Urothelium cell line (cell line): ENCODE data around the gene FASTK.
A peak's percentile ranks its signal among the peaks of the same experiment; 100 is the strongest.
"Not testable (repeated sequence)": the region's sequence is repeated elsewhere in the genome, so short reads cannot be mapped to it uniquely, and the experiment has no call there.

ENCODE experiments used
- DNase-seq: peaks from one replicate; pipeline ENCODE4 v3.0.0; 2011; ENCODE audit warnings: low spot score, mixed read lengths
- FAIRE-seq: peaks from 2 replicates; lab custom pipeline; 2011; peaks lifted over from hg19 to GRCh38; lab: Jason Lieb, UNC

FASTK gene

GRCh38 chr7:151032936-151033863 is 47.4 kb downstream of the FASTK start:
- DNase-seq (no peak), FAIRE-seq (no peak)

DNA sequence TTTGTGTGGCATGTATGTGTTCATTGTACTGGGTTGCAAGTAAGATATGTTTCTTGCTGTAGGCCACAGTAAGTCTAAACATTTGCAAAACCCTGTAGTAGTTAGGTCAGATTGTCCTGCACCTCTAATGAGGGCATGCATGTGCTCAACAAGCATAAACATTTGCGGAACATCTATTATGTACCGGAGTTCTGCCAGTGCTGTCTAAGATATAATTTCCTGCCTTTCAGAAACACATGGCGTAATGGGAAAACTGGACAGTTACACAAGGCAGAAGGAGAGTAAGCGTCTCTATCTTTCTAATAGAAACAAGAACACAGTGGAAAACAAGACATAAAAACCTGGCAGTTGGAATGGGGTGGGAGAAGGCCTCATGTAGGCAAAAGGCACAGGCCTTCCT is 49.6 kb downstream of the FASTK start:
- DNase-seq (no peak), FAIRE-seq (no peak)

GRCh38 chr7:151028948-151029501 is 51.6 kb downstream of the FASTK start:
- DNase-seq (no peak), FAIRE-seq (no peak)

- FAIRE-seq (no peak), DNase-seq (peak; percentile 88)
These were observed 52.3 kb downstream of the FASTK start, which contains the start of gene ABCB8 for GRCh38 chr7:151028131-151028947. TSS of gene ABCB8 (plus strand) at chr7:151028450. CDS start at chr7:151028516, 66 bp downstream.

DNA sequence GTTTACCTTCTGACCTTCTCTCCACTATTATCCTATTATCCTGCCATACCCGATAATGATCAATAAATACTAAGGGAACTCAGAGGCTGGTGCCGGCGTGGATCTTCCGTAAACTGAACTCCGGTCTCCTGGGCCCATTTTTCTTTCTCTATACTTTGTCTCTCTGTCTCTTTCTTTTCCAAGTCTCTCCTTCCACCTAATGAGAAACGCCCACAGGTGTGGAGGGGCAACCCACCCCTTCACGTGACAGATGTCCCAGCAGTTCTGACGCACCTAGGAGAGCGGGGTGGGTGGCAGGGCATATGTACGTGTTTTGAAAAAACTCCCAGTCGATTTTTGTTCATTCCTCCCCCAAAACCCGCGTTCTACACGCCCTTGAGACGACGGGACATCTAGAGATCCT is 52.9 kb downstream of the FASTK start:
- DNase-seq, FAIRE-seq: not testable (repeated sequence)

DNA sequence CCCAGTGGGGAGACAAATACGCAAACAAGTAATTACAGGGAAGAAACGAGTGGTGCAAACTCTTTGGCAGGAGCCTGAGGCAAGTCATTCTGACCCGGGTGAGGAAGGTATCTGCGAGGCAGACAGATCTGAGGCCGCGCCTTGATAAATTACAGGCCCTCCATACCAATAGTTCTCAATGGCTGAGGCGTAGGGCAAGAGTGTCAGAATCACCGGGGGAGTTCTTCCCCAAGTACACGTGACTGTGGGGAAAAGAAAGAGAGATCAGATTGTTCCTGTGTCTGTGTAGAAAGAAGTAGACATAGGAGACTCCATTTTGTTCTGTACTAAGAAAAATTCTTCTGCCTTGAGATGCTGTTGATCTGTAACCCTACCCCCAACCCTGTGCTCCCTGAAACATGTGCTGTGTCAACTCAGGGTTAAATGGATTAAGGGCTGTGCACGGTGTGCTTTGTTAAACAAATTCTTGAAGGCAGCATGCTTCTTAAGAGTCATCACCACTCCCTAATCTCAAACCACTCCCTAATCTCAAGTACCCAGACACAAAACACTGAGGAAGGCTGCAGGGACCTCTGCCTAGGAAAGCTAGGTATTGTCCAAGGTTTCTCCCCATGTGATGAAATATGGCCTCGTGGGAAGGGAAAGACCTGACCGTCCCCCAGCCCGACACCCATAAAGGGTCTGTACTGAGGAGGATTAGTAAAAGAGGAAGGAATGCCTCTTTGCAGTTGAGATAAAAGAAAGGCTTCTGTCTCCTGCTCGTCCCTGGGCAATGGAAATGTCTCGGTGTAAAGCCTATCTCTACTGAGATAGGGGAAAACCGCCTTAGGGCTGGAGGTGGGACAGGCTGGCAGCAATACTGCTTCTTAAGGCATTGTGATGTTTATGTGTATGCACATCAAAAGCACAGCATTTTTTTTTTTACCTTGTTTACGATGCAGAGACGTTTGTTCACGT is 53.6 kb downstream of the FASTK start:
- DNase-seq, FAIRE-seq: not testable (repeated sequence)
